CD4-positive, alpha-beta T cell treated with Interleukin-6 at 100 ng/mL for 8 hours (primary cell): ENCODE results near the gene PID1.

ENCODE experiments used
- DNase-seq: peaks from one replicate; pipeline ENCODE4 v3.0.0-alpha.2; 2020; ENCODE audit warnings: mixed read lengths, low spot score

Gene PID1

GRCh38 chr2:229261076-229261475 is 10.0 kb downstream of the PID1 start:
- DNase-seq = no peak

GRCh38 chr2:229257985-229258384 is 13.1 kb downstream of the PID1 start:
- DNase-seq = no peak

DNA sequence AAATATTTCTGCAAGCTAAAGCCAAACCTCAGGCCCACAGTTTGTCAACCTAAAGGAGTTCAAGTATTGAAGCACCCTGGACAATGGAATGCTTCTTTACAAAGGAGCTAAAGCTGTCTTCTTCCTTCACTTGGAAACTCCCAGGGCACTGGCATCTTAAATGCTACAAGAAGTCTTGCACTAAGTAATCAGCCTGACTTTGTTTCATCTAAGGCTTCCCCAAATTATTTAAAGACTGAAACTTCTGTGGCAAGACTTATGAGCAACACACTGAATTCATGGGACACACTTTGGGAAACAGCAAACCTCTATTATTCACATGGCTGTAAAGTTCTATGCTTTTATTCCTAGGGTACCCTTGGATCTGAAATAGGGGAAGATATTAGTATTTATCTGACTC is 14.7 kb downstream of the PID1 start:
- no peak for DNase-seq

GRCh38 chr2:229254206-229254605 is 16.9 kb downstream of the PID1 start:
- DNase-seq = no peak

DNA sequence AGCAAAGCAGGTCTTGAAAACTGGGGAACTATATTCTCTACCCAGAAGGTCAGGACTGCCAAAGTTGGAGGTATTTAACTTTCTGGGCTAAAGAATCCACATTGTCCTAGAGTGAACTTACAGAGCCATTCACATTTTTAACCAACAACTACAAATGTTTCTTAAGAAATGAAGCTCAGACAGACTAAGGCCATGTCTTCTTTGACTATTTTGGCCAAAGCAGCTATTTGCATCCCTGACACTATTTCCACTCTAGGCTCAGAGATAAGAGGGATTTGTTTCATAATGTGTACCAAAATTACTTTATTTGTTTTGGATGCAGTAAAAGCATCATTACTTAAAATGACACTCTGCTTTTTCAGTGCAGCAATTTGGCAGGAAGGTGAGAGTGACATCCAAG is 18.1 kb downstream of the PID1 start:
- DNase-seq = no peak

DNA sequence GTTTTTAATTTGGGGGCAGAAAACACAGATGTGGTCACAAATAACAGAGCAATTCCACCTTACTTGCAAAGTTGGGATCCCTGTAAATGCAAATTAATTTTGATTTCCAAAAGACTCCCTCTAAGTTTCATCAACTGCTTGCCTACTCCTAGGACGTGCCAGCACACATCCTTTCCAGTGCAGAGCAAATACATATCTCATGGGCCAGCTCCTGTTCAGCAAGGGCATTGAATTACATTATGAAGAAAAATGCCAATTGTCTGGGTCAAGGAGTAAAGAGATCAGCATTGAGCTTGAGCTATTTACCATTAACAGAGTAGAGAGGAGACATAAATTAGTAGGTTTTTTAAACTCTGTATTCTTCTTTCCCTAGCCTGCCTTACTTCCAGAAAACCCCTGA is 18.8 kb downstream of the PID1 start:
- DNase-seq = no peak

- no peak for DNase-seq
These were observed 21.6 kb downstream of the PID1 start for GRCh38 chr2:229249536-229249935.

- no peak for DNase-seq
These were observed 24.8 kb downstream of the PID1 start for GRCh38 chr2:229246334-229246733.

DNA sequence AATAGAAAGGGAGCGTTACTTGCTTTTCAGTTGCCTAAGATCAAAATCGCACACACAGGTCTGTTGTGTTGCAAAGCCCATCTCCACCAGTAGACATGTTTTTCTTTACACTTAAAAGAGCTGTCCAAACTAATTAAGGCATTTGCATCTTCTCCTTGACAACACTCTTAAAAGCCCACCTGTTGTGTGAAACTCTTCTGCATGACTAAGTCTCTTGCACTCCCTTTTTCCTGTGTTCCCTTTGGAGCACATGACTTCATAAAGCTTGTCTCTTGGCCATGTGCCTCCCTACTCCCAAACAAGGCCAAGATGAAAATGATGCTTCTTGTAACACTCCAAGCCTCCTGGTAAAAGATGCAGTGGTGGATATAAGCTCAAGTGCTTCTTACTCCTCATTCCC is 26.1 kb downstream of the PID1 start:
- DNase-seq = no peak

GRCh38 chr2:229243890-229244560 is 27.1 kb downstream of the PID1 start:
- no peak for DNase-seq

GRCh38 chr2:229240984-229241491 is 30.0 kb downstream of the PID1 start:
- no peak for DNase-seq

GRCh38 chr2:229239021-229239420 is 32.1 kb downstream of the PID1 start:
- no peak for DNase-seq

GRCh38 chr2:229237270-229237669 is 33.8 kb downstream of the PID1 start:
- no peak for DNase-seq

DNA sequence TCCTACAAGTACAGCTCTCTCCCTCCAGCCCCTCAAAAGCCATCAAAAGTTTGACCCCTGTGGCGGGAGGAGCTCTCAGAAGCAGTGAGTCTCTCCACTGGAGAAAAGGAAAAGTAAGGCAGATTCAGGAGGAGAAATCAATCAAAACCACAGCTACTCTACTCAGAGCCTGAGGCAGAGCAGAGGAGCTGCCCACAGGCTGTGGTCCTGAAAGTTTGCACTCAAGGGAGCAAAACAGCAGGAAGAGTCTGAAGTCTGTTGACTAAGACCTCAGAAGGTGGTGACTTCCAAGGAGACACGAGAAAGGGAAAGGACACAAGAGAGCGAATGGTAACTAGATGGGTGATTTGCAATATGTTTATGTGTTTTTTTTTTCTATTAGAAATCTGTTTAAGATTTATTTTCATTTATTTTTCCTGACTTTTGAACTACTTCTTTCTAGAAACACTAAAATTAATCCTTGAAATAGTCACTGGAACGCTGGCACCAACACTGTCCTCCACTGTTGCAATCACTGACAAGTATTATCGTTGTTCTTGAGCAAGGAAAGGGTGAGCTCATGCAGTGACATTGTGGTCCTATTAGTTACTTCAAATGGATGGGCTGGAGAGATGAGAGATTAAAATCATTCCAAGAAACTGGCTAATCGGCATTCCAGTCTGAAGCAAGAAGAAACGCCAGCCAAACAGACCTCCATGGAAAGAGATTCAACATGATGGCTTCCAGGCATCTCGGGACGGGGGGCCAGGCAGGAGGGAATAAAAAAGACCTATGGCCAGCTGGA is 35.8 kb downstream of the PID1 start:
- DNase-seq = no peak

DNA sequence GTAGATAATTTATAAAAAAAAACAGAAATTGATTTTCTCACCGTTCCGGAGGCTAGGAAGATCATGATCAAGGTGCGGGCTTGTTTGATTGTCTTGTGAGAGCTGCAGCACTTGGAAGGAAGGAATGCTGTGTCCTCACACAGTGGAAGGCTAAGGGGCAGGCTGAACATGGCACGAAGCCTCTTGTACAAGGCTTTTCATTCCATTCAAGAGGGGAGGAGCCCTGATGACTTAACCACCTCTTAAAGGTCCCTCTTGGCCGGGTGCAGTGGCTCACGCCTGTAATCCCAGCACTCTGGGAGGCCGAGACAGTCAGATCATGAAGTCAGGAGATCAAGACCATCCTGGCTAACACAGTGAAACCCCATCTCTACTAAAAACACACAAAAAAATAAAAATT is 39.2 kb downstream of the PID1 start:
- no peak for DNase-seq

- DNase-seq = no peak
These were observed 39.7 kb downstream of the PID1 start for GRCh38 chr2:229231328-229231868.

DNA sequence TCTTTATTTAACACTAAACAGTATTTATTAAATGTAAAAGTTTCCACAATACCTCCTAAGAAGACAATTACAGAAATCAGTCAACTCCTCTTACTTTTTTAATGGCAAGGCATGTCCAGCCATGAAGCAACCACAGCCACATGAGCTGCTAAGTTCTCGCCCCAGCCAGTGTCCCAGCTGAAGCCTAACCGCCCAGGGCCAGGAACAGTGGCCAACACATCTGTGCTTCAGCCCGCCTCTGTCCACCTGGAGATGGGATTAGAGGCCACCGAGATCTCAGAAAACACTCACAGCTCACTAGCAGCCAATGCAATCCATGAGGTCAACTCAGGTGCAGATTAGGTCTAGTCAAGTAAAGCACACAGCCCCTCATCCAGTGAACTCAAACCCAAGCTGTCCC is 40.2 kb downstream of the PID1 start:
- DNase-seq = no peak

DNA sequence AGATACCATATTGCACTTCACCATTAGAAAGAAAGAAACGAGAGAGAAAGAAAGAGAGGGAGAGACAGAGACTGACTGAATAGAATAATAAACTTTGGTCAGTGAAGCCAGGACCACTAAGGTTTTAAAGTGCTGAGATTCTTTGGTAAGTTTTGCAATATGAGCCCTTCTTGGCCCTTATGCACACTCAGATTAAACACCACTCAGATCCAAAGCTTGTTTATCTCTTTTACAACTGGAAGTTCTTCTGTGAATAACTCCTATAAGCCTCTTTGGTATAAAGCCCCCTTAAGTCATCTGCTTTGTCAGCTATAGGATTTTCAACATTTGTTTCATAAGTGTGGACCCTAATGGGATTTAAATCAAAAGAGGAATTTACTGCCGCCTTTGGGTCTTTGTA is 40.8 kb downstream of the PID1 start:
- DNase-seq = no peak

- DNase-seq = no peak
These were observed 44.7 kb downstream of the PID1 start for GRCh38 chr2:229226382-229226781.

GRCh38 chr2:229223107-229223506 is 48.0 kb downstream of the PID1 start:
- DNase-seq = no peak

DNA sequence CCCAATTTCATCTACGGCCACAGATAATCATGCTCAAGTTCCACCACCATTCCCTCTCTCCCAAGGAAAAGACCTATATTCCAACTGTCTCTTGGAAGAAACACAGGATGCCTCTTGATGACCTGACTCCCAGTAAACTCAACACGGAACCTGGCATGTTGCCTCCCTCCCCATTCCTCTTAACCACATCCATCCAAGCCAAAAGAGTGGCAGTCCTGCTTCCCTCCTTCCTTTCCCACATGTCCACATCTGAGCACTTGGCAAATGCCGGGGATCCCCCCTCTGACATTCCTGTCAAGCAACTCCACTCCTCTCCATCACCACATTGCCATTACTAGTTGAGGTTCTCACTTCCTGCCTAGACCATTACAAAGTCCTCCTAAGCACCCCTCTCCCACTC is 49.4 kb downstream of the PID1 start:
- no peak for DNase-seq

DNA sequence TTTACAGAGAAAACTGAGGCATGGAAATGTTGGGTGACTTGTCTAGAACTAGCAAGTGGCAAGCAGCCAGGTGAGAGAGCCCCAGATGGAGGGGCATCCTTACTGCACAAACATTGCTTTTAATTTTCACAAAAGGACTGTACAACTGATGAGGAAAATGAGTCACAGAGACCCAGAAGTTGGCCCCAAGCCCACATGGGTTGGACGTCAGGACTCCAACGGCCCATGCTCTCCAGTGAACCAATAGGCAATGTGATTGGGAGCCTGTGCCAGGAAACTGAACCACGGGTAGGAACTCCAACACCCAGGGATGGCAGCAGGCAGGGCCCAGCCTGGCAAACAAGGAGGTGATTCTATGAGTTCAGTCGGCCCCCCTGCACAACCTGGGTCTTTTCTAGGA is 50.8 kb downstream of the PID1 start:
- no peak for DNase-seq

DNA sequence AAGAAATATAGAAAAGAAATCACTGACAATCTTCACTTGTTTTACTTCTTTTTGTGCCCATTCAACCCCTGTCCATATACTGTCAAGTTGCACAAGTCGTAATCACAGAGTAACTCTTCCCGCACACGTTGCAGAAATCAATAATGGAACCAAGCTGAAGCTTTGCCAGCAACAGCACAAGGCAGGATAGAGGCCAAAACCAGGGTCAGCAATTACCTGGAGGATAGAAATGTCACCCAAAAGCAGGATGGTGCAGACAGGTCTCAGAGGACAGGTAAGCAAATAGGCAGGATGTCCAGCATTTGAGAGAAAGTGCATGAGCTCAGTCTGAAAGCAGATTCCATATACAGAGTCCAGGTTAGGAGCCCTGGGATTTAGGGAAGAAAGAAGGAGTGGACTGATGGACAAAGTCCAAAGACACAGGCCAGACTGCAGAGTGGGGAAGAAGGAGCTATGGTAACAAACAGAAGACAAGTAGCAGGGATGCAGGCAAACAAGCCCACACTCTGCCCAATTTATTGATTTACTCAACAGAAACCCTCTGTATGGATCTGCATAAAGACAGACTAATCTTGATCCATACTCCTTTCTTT is 52.7 kb downstream of the PID1 start:
- no peak for DNase-seq
